GM18907 (cell line): Measurements from ENCODE around the gene TRIM46.
A peak's percentile ranks its signal among the peaks of the same experiment; 100 is the strongest.
"Not testable (repeated sequence)": the region's sequence is repeated elsewhere in the genome, so short reads cannot be mapped to it uniquely, and the experiment has no call there.

Source experiments
- ATAC-seq: cut with Tn5 transposase; IDR thresholded peaks from one replicate; pipeline ENCODE4 v1.9.1; 2021; ENCODE audit warnings: mild to moderate bottlenecking, moderate library complexity; ENCODE audit not compliant: unreplicated experiment

Gene TRIM46

DNA sequence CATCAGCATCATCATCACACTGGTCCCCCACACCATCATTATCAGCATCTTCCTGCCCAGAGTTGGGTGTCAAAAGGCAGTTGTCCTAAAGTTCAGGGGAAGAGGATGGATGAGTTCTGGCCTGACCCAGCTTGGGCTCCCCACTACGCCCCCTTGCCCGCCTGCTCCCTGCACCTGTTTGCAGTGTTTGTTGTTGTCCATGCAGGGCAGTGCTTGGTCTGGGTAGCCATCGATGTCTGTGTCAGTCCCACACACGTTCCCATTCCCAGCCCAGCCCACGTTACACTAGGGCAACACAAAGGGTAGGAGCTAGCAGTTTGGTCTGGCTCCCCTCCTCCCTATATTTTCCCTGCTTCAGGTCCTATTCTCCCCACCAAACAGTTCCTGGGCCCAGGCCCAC lies 27.3 kb downstream of the TRIM46 start:
- ATAC-seq, result no peak

DNA sequence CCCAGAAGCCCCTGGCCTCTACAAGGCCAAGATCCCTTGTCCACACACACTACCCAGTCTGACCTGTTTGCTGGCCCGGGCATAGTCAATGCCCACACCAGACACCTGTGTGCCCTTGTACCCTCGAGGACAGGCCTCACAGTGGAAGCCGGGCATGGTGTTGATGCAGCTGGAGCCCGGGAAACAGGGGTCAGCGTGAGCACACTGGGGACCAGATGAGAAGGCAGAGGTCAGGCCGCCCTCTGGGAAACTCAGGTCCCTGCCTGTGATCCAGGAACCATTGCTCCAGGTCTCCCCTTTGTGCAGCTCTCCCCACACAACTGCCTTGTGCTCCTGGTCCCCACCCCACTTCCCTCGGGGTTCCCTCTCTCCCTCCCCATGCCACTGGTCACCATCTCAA lies 28.5 kb downstream of the TRIM46 start:
- ATAC-seq, result no peak

DNA sequence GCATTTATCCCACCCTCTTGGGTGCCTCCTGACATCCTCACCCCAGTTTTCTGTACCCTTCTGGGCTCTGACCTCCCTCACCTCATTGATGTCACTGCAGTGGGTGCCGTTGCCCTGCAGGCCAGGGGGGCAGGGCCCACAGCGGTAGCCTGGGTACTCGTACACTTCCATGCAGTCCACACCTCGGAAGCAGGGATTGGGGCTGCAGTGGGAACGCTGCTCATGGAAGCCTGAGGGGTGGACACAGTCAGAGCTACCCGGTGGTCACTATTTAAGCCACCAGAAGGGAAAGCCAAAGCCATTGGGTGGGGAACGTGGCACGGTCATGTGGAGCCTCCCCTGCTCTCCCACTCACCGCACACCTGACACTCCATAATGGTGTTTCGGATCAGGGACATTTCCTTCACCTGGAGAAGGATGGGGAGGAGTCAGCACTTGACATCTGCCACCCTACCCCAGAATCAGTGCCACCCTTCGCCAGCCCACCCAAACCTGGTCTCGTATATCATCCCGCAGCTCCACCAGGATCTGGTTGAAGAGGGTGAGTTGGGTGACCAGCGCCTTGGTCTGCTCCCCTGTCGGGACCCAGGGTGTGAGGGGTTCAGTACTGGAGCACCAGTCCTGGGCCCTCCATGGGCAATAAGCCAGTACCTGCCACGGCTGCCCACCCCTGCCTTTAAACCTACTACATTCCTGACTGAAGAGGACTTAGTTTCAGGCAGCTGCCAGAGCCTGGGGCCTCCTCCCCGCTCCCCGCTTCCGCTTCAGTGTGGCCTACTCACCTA lies 29.3 kb downstream of the TRIM46 start:
- no peak for ATAC-seq

DNA sequence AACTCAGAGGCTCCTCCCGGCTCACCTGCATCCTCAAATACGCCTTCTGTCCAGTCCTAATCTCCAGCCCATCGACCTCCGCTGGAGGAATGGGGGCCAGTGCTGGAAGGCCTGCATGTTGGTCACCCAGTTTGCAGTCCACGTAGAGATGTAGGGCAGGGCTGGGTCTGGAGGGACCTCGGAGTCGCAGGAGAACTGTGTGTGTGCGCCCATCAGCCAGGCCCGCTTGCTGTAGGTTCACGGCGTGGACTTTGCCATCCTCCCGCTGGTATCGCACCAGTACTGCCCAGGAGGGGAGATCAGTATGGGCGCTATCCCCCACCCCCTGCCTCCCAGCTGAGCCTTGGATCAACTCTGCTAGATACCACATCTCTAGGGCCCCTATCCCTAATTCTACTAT lies 31.4 kb downstream of the TRIM46 start:
- no peak for ATAC-seq

DNA sequence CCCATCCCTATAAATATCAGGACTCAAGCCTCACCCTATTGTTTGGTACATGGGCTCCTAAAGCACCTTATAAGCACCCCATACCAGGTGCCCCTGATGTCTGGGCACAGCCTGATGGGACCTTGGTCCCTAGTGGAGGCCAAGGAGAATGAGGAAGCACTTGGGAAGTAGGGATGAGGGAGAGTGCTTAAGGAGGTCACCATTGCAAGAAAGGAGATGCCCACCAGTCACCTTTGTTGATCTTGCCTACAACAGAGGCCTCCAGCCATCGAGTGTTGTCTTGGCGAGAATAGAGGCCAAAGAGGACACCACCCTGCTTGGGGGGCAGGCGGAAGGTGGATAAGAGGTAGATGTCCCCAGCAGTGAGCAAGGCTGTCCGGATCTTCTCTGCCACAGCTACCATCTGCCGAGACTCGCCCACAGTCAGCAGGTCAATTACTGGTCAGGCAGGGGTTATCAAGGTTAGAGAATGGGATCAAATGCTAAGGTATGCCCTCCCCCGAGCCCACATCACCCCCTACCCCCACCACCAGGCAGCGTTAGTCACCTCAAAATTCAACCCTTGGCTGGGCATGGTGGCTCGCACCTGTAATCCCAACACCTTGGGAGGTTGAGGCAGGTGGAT lies 32.4 kb downstream of the TRIM46 start:
- no peak for ATAC-seq

DNA sequence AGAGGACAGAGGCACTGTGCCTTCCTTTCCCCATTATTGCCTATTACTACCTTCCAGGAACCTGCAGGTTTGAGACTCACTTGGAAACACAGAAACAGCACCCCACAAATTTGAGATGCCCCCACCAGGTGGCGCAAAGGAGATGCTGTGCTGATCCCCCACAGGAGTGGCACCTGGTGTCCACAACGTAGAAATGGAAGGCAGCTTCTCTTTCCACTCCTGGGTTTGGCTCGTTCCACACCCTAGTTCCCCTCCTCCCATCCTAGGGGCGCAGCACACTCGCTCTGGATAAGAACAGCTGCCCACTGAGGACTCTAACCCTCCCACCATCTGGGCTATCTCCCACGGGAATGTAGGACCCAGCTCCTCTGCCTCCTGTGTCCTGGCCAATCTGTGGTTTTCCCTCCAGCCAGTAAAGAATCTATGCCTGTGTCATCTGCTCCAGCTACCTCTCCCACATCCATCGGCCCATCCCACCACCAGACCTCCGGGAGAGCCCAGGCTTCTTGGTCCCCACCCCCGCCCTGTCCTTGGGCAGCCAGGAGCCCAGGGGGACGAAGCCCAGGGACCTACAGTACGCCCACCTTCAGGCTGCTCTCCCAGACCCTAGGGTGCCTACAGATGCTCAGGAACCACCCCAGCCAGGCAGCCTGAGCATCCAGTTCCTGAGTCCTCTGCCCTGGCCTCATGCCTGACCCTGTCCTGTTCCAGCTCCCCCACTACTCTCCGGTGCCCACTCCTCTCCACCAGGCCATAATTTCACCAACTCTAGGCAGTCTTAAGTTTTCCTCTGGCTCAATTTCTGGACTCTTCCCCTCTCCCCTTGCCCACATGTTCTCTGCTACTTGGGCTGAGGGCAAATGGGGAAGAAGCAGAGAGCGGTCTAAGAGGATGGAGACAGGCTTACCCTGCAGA lies 33.5 kb downstream of the TRIM46 start:
- no peak for ATAC-seq

DNA sequence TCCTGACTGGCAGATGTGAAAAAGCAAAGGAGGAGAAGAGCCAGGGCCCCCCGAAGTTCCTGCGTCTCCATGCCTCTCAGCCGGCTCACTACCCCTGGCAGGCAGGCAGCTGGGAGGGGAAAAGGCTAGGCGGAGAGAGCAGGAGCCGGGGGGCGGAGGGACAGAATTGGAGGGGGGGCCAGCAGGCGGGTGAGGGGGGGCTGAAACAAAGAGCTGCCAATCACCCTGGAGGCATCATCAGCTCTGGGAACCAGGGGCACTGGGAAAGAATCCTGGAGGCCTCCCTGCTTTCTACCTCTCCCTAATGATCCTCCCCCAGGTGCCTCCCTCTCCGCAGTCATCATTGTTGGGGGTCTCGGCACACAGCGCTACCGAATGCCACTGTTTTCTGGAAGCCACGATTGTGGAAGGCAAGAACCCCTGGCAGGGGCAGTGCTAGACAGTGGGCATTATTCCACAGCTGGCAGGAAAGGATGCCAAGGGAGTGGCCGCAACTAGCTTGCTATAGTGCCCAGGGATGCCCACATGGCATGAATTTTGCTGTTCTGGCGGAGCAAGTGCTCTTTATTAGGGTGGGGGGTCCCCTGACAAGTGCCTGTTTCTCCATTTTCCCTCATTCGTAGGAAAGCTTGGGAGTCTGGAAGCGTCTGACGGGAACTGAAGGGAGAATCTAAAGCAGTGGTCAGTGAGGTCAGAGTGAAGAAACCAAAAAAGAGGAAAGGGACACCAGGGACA lies 34.3 kb downstream of the TRIM46 start, which contains the start of gene THBS3:
THBS3 (minus strand) TSS at position 92 of the 735 bp plus-strand sequence; CDS start at position 71, 21 bp downstream.
- ATAC-seq, result no peak

DNA sequence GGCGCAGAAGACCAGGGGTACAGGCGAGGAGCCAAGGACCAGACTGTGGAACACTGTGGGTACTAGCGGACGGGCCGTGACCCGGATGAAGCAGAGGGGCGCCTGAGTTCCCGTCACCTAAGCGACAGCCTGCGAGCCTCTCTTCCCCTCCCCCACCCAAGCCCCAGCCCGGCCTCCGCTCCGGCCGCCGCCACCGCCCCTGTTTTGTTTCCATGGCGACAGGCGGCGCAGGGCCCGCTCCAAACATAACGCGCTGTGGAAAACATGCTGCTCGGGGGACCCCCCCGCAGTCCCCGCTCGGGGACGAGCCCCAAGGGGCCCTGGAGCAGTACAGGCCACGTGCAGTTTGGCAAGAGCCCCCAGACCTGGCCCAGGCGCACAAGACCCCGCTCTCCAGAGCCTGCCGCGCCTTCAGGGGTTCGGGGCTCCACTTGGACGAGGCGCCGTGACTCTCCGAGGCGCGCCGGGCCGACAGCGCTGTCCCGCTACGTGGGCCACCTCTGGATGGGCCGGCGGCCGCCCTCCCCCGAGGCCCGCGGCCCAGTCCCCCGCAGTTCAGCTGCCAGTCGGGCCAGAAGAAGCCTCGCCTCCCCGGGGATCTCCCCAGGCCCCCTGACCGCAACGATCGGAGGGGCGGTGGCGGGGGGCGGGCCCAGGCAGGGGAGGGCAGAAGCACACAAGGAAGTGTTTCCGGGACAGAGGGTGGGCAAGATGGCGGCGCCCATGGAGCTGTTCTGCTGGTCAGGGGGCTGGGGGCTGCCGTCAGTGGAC lies 35.1 kb downstream of the TRIM46 start, which contains the start of gene MTX1:
MTX1 (plus strand) TSS at position 155 of the 771 bp plus-strand sequence; CDS start at position 265, 110 bp downstream.
- ATAC-seq, result peak; percentile 67

DNA sequence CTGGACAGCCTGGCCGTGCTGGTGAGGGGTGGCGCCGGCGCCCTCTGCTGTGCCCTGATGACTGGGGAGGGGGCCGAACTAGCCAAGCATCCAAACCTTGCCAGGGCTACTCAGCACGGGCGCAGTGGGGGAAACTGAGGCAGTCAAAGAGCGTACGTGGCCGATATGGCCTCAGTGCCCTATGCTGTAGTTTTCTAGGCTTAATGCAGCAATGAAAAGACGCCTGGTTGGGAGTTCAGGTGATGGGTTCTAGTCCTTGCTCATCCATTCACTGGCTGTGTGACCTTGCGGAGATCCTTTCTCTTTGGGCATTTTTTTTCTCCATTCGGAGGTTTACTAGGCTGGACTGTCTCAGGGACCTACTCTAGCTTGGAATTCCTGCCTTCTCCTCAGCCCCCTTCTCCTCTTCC lies 35.7 kb downstream of the TRIM46 start:
- no peak for ATAC-seq

DNA sequence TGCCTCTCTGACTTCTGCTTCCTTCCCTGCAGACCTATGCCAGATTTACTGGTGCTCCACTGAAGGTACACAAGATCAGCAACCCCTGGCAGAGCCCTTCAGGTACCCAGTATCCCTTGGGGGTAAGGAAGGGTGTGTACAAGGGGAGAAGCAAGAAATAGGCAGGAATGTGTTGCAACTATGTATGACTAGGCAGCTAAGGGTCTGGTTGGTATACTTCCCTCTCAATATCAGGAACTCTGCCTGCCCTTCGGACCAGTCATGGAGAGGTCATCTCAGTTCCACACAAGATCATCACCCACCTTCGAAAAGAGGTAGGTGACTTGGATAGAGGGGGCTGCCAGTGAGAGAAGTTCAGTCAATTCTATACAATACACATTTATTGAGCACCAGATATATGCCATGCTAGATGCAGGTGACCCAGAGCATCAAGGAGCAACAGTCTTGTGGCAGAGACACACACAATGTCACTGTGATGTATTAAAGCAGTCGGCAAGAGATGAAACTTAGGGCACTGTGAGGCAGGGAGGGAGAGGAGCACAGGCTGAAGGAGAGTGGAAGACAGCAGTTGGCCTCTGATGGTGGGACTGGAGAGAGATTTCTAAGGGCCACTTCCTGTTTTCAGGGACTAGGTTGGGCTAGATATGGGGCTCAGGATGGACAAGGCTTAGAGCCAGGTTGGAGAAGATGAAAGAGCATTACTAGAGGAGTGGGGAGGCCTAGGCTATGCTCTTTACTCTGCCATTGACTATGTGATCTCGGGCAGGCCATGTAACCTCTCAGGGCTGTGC lies 36.9 kb downstream of the TRIM46 start:
- ATAC-seq, result no peak

DNA sequence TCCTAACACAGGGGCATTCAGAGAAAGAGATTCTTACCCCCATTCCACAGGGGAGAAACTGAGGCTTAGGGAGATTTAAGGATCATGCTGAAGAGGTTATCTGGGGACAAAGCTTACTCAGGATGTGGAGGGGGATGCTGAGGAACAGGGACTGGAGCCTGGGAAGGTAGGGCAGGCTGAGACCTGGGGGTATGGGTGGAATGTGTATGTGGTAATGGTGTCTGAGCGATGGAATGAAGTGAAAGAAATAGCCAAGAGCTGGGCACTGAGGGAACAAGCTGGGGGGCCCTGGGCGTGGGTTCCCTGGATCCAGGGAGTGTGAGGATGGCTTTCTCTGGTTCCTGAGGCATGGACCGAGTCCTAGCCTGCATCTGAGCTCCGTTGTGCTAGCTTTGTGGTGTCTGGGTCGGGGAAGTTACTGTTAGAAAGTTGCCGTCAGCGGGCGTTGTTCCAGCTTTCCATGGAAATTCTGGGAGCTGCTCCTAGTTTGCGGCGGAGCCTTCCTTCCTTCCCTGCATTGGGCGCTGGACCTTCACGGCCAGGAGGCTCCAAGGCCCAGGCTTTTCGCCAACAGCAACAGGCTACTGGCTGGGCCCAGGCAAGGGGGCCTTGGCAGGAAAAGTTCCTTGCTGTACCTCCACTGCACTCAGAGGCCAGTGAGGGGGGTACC lies 37.9 kb downstream of the TRIM46 start:
- not testable (repeated sequence) for ATAC-seq

DNA sequence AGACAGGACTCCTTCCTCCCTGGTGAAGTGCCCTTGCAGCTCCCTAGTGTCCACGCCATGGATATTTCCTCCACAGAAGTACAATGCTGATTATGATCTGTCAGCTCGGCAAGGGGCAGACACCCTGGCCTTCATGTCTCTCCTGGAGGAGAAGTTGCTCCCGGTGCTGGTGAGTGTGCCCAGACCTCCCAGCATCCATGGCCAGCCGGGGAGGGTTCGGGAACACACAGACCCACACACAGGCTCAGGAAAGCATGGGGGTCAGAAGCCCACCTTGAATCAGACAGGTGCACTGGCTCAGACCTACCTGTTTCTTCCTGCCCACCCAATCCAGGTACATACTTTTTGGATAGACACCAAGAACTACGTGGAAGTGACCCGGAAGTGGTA lies 38.4 kb downstream of the TRIM46 start:
- ATAC-seq, result not testable (repeated sequence)

DNA sequence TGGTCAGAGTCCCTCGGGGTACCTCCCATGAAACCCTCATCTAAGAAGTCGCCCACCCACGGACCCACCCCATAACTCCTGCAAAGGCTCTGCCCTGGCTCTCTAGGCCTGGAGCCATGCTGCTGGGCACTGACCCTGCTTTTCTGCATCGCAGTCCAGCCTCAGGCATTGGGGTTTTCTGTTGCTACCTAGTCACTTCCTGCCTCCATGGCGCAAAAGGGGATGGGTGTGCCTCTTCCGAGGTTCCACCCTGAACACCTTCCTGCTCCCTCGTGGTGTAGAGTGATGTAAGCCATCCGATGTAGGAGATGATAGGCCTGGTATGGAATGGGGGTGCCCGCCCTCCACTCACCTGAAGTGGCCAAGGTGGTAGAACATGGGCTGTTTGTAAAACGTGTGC lies 41.1 kb downstream of the TRIM46 start:
- not testable (repeated sequence) for ATAC-seq

DNA sequence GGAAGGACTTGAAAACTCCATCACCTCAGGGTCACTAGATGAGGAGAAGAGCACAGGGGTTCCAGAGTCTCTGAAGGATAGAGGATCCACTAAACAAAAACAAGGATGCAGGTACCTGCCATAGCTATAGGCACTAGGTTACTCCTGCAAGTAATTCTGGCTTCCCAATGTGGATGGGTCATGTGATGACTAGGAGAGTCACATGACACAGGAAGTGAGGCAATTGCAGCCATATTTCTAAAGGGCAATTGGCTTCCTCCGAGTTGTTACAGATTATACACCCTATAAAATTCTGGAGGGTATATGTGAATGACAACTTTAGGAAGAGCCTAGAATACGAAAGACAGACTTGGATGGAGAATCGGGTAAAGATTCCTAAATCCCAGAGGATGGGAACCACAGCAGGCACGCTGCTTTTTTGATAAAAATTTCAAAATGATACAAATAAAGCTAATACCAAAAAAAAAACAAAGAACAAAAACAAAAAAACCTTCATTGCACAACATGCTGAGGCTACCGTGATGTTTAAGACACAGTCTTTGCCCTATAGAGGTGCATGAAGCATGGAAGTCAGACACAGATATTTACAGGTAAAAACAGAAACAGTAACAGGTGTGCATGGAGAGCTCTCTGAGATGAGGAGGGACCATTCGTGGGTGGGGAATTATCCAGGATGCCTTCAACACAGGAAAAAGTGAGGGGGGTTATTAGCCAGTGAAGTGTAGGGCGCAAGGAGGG lies 45.4 kb downstream of the TRIM46 start:
- ATAC-seq, result no peak

DNA sequence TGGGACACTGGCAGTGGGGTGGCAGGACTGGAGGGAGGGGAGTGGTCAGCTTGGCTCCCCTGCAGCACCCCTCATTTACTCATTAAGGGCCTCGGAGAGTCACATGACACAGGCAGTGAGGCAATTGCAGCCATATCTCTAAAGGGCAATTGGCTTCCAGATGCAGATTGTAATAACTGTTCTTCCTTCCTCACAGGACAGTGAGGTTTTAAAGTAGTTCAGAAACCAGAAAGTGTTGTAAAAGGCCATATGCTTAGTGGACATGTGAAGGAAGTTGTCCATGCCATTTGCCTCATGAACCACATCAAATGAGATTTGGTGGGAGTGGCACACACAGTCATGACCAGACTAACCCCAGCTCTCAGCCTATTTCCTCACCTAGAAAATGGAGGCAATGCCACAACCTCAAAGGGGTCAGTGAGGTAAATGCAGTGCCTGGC lies 46.0 kb downstream of the TRIM46 start:
- no peak for ATAC-seq

DNA sequence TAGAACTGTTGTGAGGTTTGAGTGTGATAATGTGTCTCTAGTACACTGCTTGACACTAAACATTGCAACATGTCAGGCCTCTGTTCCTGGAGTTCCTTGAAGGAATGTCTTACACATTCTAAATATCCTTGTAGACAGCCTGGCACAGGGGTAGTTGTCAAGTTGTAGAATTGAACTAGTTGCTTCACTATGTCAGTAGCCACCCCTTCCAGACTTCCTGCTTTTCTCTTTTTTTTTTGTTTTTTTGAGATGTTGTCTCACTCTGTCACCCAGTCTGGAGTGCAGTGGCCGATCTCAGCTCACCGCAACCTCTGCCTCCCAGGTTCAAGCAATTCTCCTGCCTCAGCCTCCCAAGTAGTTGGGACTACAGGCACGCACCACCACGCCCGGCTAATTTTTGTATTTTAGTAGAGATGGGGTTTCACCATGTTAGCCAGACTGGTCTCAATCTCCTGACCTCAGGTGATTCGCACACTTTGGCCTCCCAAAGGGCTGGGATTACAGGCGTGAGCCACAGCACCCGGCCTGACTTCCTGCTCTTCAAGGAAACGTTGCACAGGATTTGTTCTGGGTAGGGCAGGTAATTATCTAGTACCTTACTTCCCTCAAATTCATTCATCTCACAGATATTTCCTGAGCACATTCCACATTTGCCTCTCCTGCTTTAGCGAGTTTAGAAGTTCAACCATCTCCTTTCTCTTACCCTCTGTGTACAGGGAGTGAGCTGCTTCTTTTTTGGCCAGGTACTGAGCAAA lies 46.7 kb downstream of the TRIM46 start:
- not testable (repeated sequence) for ATAC-seq

DNA sequence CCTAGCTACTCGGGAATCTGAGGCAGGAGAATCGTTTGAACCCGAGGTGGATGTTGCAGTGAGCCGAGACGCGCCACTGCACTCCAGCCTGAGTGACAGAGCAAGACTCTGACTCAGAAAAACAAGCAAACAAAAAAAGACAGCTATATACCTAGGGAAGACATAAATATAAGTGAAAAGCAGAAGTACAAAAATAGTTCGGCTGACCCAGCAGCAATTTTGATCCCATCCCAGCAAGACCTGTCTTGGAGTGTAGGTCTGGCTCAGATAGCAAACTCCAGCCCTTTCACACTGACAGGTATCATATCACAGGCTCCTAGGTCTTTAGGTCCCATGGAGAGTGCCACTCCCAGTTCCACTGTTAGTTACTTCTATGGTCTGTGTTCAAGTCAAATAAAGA lies 49.4 kb downstream of the TRIM46 start:
- no peak for ATAC-seq
